Neuronal stem cell (in vitro differentiated cells): Measurements from ENCODE around the gene SHTN1.

Experiments
- DNase-seq: peaks from one replicate; pipeline ENCODE4 v3.0.0-alpha.2; 2013; ENCODE audit warnings: low spot score
- H2AFZ ChIP-seq: one replicate; pipeline ENCODE4 v1.6.1; 2013; ENCODE audit warnings: mild to moderate bottlenecking, low read length, inconsistent platforms
- H2AK5ac ChIP-seq: 2 replicates; pipeline ENCODE4 v1.6.1; 2013; ENCODE audit warnings: low read depth, mild to moderate bottlenecking, inconsistent platforms, low read length, moderate library complexity, mixed read lengths
- H2BK120ac ChIP-seq: 2 replicates; pipeline ENCODE4 v1.6.1; 2013; ENCODE audit warnings: low read depth, mild to moderate bottlenecking, inconsistent platforms, low read length, moderate library complexity, mixed read lengths
- H2BK12ac ChIP-seq: one replicate; pipeline ENCODE4 v1.6.1; 2013; ENCODE audit warnings: low read length, inconsistent platforms
- H2BK15ac ChIP-seq: 2 replicates; pipeline ENCODE4 v1.6.1; 2013; ENCODE audit warnings: mild to moderate bottlenecking, low read length, inconsistent platforms, mixed read lengths
- H2BK5ac ChIP-seq: one replicate; pipeline ENCODE4 v1.6.1; 2013; ENCODE audit warnings: inconsistent platforms, mild to moderate bottlenecking, low read length, moderate library complexity
- H3K14ac ChIP-seq: one replicate; pipeline ENCODE4 v1.6.1; 2013; ENCODE audit warnings: low read length, inconsistent platforms
- H3K18ac ChIP-seq: 2 replicates; pipeline ENCODE4 v1.6.1; 2013; ENCODE audit warnings: low read length, inconsistent platforms
- H3K23ac ChIP-seq: 2 replicates; pipeline ENCODE4 v1.6.1; 2013; ENCODE audit warnings: low read depth, mild to moderate bottlenecking, mixed read lengths, low read length, inconsistent platforms; ENCODE audit not compliant: poor library complexity
- H3K27ac ChIP-seq: replicated peaks from 3 replicates; pipeline ENCODE4 v1.5.1; 2013; ENCODE audit warnings: low read length, inconsistent platforms
- H3K27me3 ChIP-seq, 3 experiments: 2 replicates each; pipeline ENCODE4 v1.6.1; 2013; ENCODE audit warnings: low read length in 3 of 3, mild to moderate bottlenecking in 2 of 3, inconsistent platforms in 1 of 3, low read depth in 1 of 3, mixed read lengths in 1 of 3, moderate library complexity in 1 of 3; ENCODE audit not compliant: control insufficient read depth in 3 of 3, insufficient read depth in 3 of 3
- H3K36me3 ChIP-seq, 2 donors: replicated peaks in 1 of 2; 2 replicates each; pipeline ENCODE4 v1.6.1; 2013; ENCODE audit warnings: low read length in 2 of 2; ENCODE audit not compliant: control insufficient read depth in 2 of 2, insufficient read depth in 2 of 2
- H3K4ac ChIP-seq: 2 replicates; pipeline ENCODE4 v1.6.1; 2013; ENCODE audit warnings: inconsistent platforms, mild to moderate bottlenecking, low read length, moderate library complexity
- H3K4me1 ChIP-seq, 2 donors: 1 replicate in 1 of 2; 2 replicates in 1 of 2; pipeline ENCODE4 v1.6.1; 2013; ENCODE audit warnings: low read length in 2 of 2, low read depth in 1 of 2; ENCODE audit not compliant: control insufficient read depth in 2 of 2, insufficient read depth in 1 of 2
- H3K4me2 ChIP-seq: one replicate; pipeline ENCODE4 v1.6.1; 2013; ENCODE audit warnings: mild to moderate bottlenecking, low read length, inconsistent platforms; ENCODE audit not compliant: insufficient read depth, poor library complexity, severe bottlenecking
- H3K4me3 ChIP-seq, 2 donors: 2 replicates each; pipeline ENCODE4 v1.5.1; 2013; ENCODE audit warnings: low read length in 2 of 2, mild to moderate bottlenecking in 2 of 2, inconsistent platforms in 1 of 2, moderate library complexity in 1 of 2
- H3K79me1 ChIP-seq: one replicate; pipeline ENCODE4 v1.6.1; 2013; ENCODE audit warnings: low read depth, mild to moderate bottlenecking, inconsistent platforms, low read length, moderate library complexity
- H3K9ac ChIP-seq: one replicate; pipeline ENCODE4 v1.6.1; 2013; ENCODE audit warnings: mild to moderate bottlenecking, low read depth, low read length, inconsistent platforms; ENCODE audit not compliant: poor library complexity
- H3K9me3 ChIP-seq, 2 donors: replicated peaks in 1 of 2; 2 replicates each; pipeline versions ENCODE3 to v1.6.1; 2013; ENCODE audit warnings: low read length in 2 of 2, mild to moderate bottlenecking in 2 of 2, inconsistent platforms in 1 of 2, low read depth in 1 of 2, mixed read lengths in 1 of 2, moderate library complexity in 1 of 2; ENCODE audit not compliant: control insufficient read depth in 2 of 2, insufficient read depth in 1 of 2
- H4K8ac ChIP-seq: one replicate; pipeline ENCODE4 v1.6.1; 2013; ENCODE audit warnings: low read depth, mild to moderate bottlenecking, inconsistent platforms, low read length, moderate library complexity
- H4K91ac ChIP-seq: one replicate; pipeline ENCODE4 v1.6.1; 2013; ENCODE audit warnings: low read length, low read depth, mild to moderate bottlenecking, inconsistent platforms; ENCODE audit not compliant: poor library complexity
- WGBS, 2 donors: extraction: QIAGEN DNeasy Blood & Tissue Kit; methylation state at CpG; one replicate each; pipeline ENCODE4 v1.1.7; 2013; ENCODE audit warnings: missing lambda C conversion rate in 2 of 2, mixed read lengths in 1 of 2; ENCODE audit not compliant: insufficient read length in 2 of 2, insufficient replicate concordance in 1 of 2; ENCODE audit errors: extremely low coverage in 2 of 2; 5-methylcytosine and 5-hydroxymethylcytosine counted together

SHTN1 gene

DNA sequence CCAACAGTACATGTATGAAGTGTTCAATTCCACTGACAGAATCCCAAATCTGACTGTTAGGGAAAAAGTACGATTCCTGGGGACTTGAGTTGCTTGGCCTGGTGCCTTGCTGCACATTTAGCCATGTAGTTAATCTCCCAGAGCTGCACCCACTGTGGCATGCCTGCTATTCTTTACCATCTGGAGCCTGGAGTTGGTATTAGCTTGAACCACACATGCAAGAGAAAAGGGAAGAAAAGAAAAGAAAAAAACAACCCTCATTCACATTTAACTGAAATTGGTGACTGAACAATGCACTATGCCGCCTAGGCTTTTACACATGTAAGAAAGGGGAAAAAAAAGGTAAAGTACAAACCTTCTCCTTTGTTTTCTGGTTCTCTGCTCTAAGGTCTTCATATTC, 26.1 kb downstream of the SHTN1 start:
- Histone ChIP-seq H3K27me3 (no peaks in the 10 kb centered on the region), H4K91ac (no peak overlapping the region), H3K4me1 (peaks cover 5 to 10% of the 10 kb centered on the region in 2 donors), H2AK5ac (no peak overlapping the region), H3K18ac (no peak overlapping the region), H2BK120ac (no peak overlapping the region), H3K4ac (no peak overlapping the region), H3K4me3 (no peak overlapping the region), H3K79me1 (no peaks in the 10 kb centered on the region), H3K36me3 (no peaks in the 10 kb centered on the region), H3K27ac (no peak overlapping the region), H2BK12ac (no peak overlapping the region), H3K4me2 (no peak overlapping the region), H3K23ac (no peak overlapping the region), H2AFZ (no peak overlapping the region), H4K8ac (no peak overlapping the region), H2BK5ac (no peak overlapping the region), H3K9me3 (no peaks in the 10 kb centered on the region), H2BK15ac (no peak overlapping the region), H3K14ac (no peak overlapping the region), H3K9ac (no peak overlapping the region)
- no peak for DNase-seq
- no CpG with 5 or more reads among the region's 2 CpGs for whole genome bisulfite sequencing, 2 donors

DNA sequence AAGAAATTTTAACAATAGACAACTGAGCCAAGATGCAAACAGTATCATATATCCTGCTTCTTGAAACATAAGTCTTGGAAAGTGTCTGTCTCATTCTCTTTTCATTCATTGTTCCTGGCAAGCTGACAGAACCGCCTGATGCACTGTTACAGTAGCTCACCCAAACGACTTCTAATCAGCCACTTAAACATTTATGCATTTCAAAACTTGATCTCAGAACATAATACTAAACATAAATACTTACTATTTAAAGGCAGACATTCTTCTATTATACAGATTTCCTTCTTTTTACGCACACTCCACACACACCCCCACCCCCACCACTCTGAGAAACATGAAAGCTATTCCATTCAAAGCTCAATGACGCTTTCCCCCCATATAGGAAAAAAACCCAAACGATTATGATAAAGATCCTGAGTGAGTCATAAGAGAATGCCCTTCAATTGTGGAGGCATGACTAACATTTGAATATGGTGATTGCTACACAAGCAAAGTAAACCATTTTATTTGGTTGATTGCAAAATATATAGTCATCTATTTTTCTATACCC, 30.5 kb downstream of the SHTN1 start:
- Histone ChIP-seq H3K18ac (no peak overlapping the region), H3K23ac (no peak overlapping the region), H3K27ac (no peak overlapping the region), H2AK5ac (no peak overlapping the region), H2BK12ac (no peak overlapping the region), H4K8ac (no peak overlapping the region), H4K91ac (no peak overlapping the region), H3K4ac (no peak overlapping the region), H2AFZ (no peak overlapping the region), H2BK120ac (no peak overlapping the region), H3K4me3 (no peak overlapping the region), H3K4me1 (peaks cover 7 to 13% of the 10 kb centered on the region in 2 donors), H3K4me2 (no peak overlapping the region), H2BK15ac (no peak overlapping the region), H3K9me3 (peaks cover 0 to 2% of the 10 kb centered on the region in 2 donors), H3K9ac (no peak overlapping the region), H3K14ac (no peak overlapping the region), H3K27me3 (no peaks in the 10 kb centered on the region), H3K36me3 (no peaks in the 10 kb centered on the region), H3K79me1 (no peaks in the 10 kb centered on the region), H2BK5ac (no peak overlapping the region)
- DNase-seq: no peak
- 100% methylated on average over 1 of the region's 5 CpGs; no CpG with 5 or more reads in 1 of the 2 donors for WGBS, 2 donors

DNA sequence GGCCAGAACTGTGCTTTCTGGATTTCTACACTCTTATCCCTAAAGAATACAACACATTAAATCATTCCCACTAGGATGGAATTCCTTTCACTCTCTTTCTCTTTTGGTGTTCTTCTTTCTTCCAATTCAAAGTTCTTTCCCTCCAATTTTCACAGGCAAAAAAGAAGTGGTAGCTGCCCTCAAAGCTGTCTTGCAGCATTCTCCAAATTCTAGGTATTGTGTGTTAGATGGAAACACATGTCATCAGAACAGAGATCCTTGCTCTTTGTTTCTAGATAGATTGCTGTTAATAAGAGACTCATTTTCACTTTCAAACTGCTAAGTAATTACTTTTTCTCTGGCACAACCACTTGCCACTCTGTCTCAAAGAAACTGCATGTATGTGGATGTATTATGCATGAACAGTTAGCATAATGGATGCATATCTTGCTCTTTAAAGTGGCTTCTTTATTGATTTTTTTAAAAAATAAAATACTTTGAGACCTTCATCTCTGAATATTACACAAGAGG, 31.0 kb downstream of the SHTN1 start:
- no peak for DNase-seq
- peaks cover 0 to 2% of the 10 kb centered on the region in 2 donors for H3K9me3 ChIP-seq
- no peak overlapping the region for H3K4ac ChIP-seq
- no peak overlapping the region for H2AFZ ChIP-seq
- peaks cover 7 to 13% of the 10 kb centered on the region in 2 donors for H3K4me1 ChIP-seq
- H2BK120ac ChIP-seq: no peak overlapping the region
- no peak overlapping the region for H3K14ac ChIP-seq
- H2BK15ac ChIP-seq: no peak overlapping the region
- H3K79me1 ChIP-seq: no peaks in the 10 kb centered on the region
- H3K9ac ChIP-seq: no peak overlapping the region
- H3K36me3 ChIP-seq: no peaks in the 10 kb centered on the region
- no peak overlapping the region for H2BK12ac ChIP-seq
- no peak overlapping the region for H3K4me3 ChIP-seq
- no peaks in the 10 kb centered on the region for H3K27me3 ChIP-seq
- H2BK5ac ChIP-seq: no peak overlapping the region
- H4K91ac ChIP-seq: no peak overlapping the region
- no peak overlapping the region for H3K4me2 ChIP-seq
- H3K18ac ChIP-seq: no peak overlapping the region
- no peak overlapping the region for H4K8ac ChIP-seq
- H3K23ac ChIP-seq: no peak overlapping the region
- no peak overlapping the region for H2AK5ac ChIP-seq
- H3K27ac ChIP-seq: no peak overlapping the region

DNA sequence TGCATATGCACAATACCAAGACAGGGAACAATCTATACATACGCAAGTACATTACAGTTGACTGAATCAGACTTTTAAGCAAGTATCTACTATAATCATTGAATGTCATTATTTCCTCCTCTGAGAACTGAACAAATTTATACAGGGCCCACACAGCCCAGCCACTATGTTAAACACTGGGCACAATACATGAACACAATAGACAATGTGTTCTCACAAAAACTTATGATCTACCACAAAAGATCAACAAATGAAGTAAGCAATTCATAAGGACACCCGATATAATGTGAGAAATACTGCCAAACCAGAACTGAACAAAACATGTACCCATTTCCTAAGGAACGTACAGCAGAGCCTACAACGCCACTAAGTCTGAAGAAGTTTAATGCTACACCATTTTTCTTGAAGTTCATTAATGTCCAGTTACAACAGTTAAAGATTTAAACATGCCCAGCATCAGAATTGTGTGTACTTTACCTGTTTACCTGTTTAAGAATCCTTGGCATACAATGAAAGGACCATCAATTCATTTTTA, 31.5 kb downstream of the SHTN1 start:
- WGBS, 2 donors: no CpG with 5 or more reads among the region's 4 CpGs

More for the DNA sequence above, 31.5 kb downstream of the SHTN1 start:
- no peak overlapping the region for H3K4ac ChIP-seq
- no peak overlapping the region for H2BK15ac ChIP-seq
- no peak overlapping the region for H3K18ac ChIP-seq
- no peak overlapping the region for H3K23ac ChIP-seq
- H4K91ac ChIP-seq: no peak overlapping the region
- no peak overlapping the region for H3K4me2 ChIP-seq
- H4K8ac ChIP-seq: no peak overlapping the region
- H3K79me1 ChIP-seq: no peaks in the 10 kb centered on the region
- H3K9ac ChIP-seq: no peak overlapping the region
- no peak overlapping the region for H2BK120ac ChIP-seq
- DNase-seq: no peak
- no peak overlapping the region for H3K27ac ChIP-seq
- no peaks in the 10 kb centered on the region for H3K36me3 ChIP-seq
- H3K4me1 ChIP-seq: peaks cover 4 to 13% of the 10 kb centered on the region in 2 donors
- no peak overlapping the region for H2AFZ ChIP-seq
- H3K9me3 ChIP-seq: peaks cover 0 to 2% of the 10 kb centered on the region in 2 donors
- no peak overlapping the region for H3K4me3 ChIP-seq
- H3K14ac ChIP-seq: no peak overlapping the region
- no peak overlapping the region for H2BK12ac ChIP-seq
- no peak overlapping the region for H2AK5ac ChIP-seq
- no peaks in the 10 kb centered on the region for H3K27me3 ChIP-seq
- H2BK5ac ChIP-seq: no peak overlapping the region
